ENCODE results near the gene HNRNPAB.

Gene HNRNPAB

DNA sequence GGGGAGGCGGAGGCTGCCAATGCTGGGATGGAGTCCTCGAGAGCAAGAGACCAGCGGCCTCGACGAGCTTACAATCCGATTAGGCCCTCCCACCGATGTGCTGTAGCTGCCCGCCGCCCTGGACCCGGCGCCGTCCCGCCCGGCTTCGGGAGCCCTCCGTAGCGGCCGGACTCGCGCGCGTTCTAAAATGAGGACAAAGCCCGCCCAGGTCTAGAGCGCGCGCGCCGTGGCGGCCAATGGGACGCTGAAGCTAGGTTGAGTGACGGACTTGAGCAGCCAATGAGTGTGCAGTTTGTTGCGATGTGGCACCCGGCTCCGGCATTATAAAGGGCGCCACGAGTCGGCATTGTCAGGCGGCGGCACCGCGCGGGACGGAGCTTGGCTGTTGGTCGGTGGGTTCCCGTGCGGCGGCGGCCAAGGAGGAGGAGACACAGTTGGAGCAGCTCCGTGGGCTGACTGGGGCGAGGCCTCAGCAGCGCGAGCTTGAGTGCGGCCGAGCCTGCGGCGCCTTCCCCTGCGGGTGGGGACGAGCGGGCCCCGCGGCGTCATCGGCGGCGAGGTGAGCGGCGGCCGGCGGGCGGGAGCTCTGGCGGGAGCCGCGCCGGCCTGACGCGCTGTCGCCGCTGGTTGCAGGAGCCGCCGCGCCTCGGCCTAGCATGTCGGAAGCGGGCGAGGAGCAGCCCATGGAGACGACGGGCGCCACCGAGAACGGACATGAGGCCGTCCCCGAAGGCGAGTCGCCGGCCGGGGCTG is at the start of gene HNRNPAB (continued):
- TF ChIP-seq, protein P1, sequence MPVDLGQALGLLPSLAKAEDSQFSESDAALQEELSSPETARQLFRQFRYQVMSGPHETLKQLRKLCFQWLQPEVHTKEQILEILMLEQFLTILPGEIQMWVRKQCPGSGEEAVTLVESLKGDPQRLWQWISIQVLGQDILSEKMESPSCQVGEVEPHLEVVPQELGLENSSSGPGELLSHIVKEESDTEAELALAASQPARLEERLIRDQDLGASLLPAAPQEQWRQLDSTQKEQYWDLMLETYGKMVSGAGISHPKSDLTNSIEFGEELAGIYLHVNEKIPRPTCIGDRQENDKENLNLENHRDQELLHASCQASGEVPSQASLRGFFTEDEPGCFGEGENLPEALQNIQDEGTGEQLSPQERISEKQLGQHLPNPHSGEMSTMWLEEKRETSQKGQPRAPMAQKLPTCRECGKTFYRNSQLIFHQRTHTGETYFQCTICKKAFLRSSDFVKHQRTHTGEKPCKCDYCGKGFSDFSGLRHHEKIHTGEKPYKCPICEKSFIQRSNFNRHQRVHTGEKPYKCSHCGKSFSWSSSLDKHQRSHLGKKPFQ (tag by site-specific recombination; IDR thresholded peaks at IDR 0.05), result no peak
- no peak for TF ChIP-seq ZNF184 (tag by site-specific recombination; IDR thresholded peaks at IDR 0.05)
- TF ChIP-seq SCRT2 (tag by site-specific recombination; IDR thresholded peaks at IDR 0.05), result no peak
- TF ChIP-seq ZNF146 (tag by site-specific recombination; IDR thresholded peaks at IDR 0.05), result peak; percentile 36; the same call in 1 of the 2 replicates
- peak; percentile 93 for TF ChIP-seq ZBTB20 (tag by site-specific recombination; IDR thresholded peaks at IDR 0.05)
- no peak for TF ChIP-seq ZNF211 (tag by site-specific recombination; IDR thresholded peaks at IDR 0.05; ENCODE audit: low read depth)
- no peak for TF ChIP-seq ZNF248 (tag by site-specific recombination; IDR thresholded peaks at IDR 0.05)
- TF ChIP-seq ZSCAN23 (tag by site-specific recombination; IDR thresholded peaks at IDR 0.05), result no peak
- no peak for TF ChIP-seq HOXA7 (CRISPR knock-in tag; IDR thresholded peaks at IDR 0.05; ENCODE audit: borderline replicate concordance)
- no peak for TF ChIP-seq ZNF426 (tag by site-specific recombination; IDR thresholded peaks at IDR 0.05)
- TF ChIP-seq EGR2 (tag by site-specific recombination; IDR thresholded peaks at IDR 0.05; ENCODE audit: low read depth), result no peak
- TF ChIP-seq ZBTB8A (tag by site-specific recombination; IDR thresholded peaks at IDR 0.05), result peak; percentile 93
- TF ChIP-seq ZFP41 (tag by site-specific recombination; IDR thresholded peaks at IDR 0.05; ENCODE audit: borderline replicate concordance), result no peak
- no peak for TF ChIP-seq ZNF214 (tag by site-specific recombination; IDR thresholded peaks at IDR 0.05; ENCODE audit: borderline replicate concordance)
- TF ChIP-seq ZNF121 (tag by site-specific recombination; IDR thresholded peaks at IDR 0.05), result 0 out of 2 replicates have a peak, but pooled peaks have one; percentile 38
- no peak for TF ChIP-seq ZNF626 (tag by site-specific recombination; IDR thresholded peaks at IDR 0.05)
- TF ChIP-seq TRIM28 (IDR thresholded peaks at IDR 0.05; ENCODE audit: borderline replicate concordance, low read length), result no peak
- TF ChIP-seq ZNF175 (tag by site-specific recombination; IDR thresholded peaks at IDR 0.05), result no peak
- TF ChIP-seq ZNF621 (tag by site-specific recombination; IDR thresholded peaks at IDR 0.05), result no peak
- peak; percentile 92 for TF ChIP-seq SP3 (tag by site-specific recombination; IDR thresholded peaks at IDR 0.05)
- TF ChIP-seq, protein P2, sequence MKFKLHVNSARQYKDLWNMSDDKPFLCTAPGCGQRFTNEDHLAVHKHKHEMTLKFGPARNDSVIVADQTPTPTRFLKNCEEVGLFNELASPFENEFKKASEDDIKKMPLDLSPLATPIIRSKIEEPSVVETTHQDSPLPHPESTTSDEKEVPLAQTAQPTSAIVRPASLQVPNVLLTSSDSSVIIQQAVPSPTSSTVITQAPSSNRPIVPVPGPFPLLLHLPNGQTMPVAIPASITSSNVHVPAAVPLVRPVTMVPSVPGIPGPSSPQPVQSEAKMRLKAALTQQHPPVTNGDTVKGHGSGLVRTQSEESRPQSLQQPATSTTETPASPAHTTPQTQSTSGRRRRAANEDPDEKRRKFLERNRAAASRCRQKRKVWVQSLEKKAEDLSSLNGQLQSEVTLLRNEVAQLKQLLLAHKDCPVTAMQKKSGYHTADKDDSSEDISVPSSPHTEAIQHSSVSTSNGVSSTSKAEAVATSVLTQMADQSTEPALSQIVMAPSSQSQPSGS (tag by site-specific recombination; IDR thresholded peaks at IDR 0.05; ENCODE audit: low read depth), result no peak
- TF ChIP-seq, protein P3, sequence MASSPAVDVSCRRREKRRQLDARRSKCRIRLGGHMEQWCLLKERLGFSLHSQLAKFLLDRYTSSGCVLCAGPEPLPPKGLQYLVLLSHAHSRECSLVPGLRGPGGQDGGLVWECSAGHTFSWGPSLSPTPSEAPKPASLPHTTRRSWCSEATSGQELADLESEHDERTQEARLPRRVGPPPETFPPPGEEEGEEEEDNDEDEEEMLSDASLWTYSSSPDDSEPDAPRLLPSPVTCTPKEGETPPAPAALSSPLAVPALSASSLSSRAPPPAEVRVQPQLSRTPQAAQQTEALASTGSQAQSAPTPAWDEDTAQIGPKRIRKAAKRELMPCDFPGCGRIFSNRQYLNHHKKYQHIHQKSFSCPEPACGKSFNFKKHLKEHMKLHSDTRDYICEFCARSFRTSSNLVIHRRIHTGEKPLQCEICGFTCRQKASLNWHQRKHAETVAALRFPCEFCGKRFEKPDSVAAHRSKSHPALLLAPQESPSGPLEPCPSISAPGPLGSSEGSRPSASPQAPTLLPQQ (tag by site-specific recombination; IDR thresholded peaks at IDR 0.05), result 0 out of 2 replicates have a peak, but pooled peaks have one; percentile 75
- TF ChIP-seq ZNF792 (tag by site-specific recombination; IDR thresholded peaks at IDR 0.05), result no peak
- TF ChIP-seq ZFP69B (tag by site-specific recombination; IDR thresholded peaks at IDR 0.05), result peak; percentile 29; the same call in 1 of the 2 replicates
- TF ChIP-seq ZNF37A (tag by site-specific recombination; IDR thresholded peaks at IDR 0.05), result no peak
- no peak for TF ChIP-seq ZNF266 (tag by site-specific recombination; IDR thresholded peaks at IDR 0.05; ENCODE audit: low read depth)
- TF ChIP-seq ZNF324 (tag by site-specific recombination; IDR thresholded peaks at IDR 0.05), result no peak
- TF ChIP-seq KLF9 (tag by site-specific recombination; IDR thresholded peaks at IDR 0.05; ENCODE audit: low read depth), result peak; percentile 13; the same call in 1 of the 2 replicates
- TF ChIP-seq ZNF585B (tag by site-specific recombination; IDR thresholded peaks at IDR 0.05), result no peak
- TF ChIP-seq, protein P4, sequence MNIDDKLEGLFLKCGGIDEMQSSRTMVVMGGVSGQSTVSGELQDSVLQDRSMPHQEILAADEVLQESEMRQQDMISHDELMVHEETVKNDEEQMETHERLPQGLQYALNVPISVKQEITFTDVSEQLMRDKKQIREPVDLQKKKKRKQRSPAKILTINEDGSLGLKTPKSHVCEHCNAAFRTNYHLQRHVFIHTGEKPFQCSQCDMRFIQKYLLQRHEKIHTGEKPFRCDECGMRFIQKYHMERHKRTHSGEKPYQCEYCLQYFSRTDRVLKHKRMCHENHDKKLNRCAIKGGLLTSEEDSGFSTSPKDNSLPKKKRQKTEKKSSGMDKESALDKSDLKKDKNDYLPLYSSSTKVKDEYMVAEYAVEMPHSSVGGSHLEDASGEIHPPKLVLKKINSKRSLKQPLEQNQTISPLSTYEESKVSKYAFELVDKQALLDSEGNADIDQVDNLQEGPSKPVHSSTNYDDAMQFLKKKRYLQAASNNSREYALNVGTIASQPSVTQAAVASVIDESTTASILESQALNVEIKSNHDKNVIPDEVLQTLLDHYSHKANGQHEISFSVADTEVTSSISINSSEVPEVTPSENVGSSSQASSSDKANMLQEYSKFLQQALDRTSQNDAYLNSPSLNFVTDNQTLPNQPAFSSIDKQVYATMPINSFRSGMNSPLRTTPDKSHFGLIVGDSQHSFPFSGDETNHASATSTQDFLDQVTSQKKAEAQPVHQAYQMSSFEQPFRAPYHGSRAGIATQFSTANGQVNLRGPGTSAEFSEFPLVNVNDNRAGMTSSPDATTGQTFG (tag by site-specific recombination; IDR thresholded peaks at IDR 0.05; ENCODE audit: borderline replicate concordance), result peak; percentile 70; the same call in 1 of the 2 replicates
- TF ChIP-seq ZNF624 (tag by site-specific recombination; IDR thresholded peaks at IDR 0.05), result no peak
- TF ChIP-seq OVOL3 (tag by site-specific recombination; IDR thresholded peaks at IDR 0.05), result no peak
- peak; percentile 69; the same call in 1 of the 2 replicates for TF ChIP-seq ZFP37 (tag by site-specific recombination; IDR thresholded peaks at IDR 0.05)
- peak; percentile 70; the same call in 1 of the 2 replicates for TF ChIP-seq ZNF394 (tag by site-specific recombination; IDR thresholded peaks at IDR 0.05; ENCODE audit: borderline replicate concordance)
- TF ChIP-seq ZNF274 (IDR thresholded peaks at IDR 0.05; ENCODE audit: low read length), result no peak
- no peak for TF ChIP-seq ZNF274 (tag by site-specific recombination; IDR thresholded peaks at IDR 0.05; ENCODE audit: borderline replicate concordance)

Data from HEK293 (cell line).